Activated CD8-positive, alpha-beta T cell treated with anti-CD3 and anti-CD28 coated beads for 36 hours (primary cell): ENCODE data around the gene LUZP2. TPM values are rescaled to one million over a fixed set of nuclear protein-coding genes. Genes with fewer than 3 reads are reported as not detected.
"Not testable (repeated sequence)": the region's sequence is repeated elsewhere in the genome, so short reads cannot be mapped to it uniquely, and the experiment has no call there.

Experiments
- ATAC-seq: fragments of 200-7000 bp; cut with Tn5 transposase; one replicate; pipeline ENCODE4 v1.10.0; 2021; ENCODE audit warnings: mild to moderate bottlenecking, moderate library complexity
- CTCF ChIA-PET: fragments of 350-600 bp; sonication (Branson Sonifier 250); formaldehyde crosslinking; loops from one replicate; lab custom pipeline; 2021; ENCODE audit warnings: antibody characterized with exemption; lab: Charles Lee
- POLR2A ChIA-PET: fragments of 350-600 bp; sonication (Branson Sonifier 250); formaldehyde crosslinking; loops from one replicate; lab custom pipeline; 2021; ENCODE audit warnings: antibody characterized with exemption; lab: Charles Lee
- DNase-seq: peaks from one replicate; pipeline ENCODE4 v3.0.0-alpha.2; 2020
- H3K27ac Mint-ChIP-seq: one replicate; pipeline ENCODE4 v1.8.0; 2021; ENCODE audit warnings: mild to moderate bottlenecking, mixed read lengths
- H3K27me3 Mint-ChIP-seq: one replicate; pipeline ENCODE4 v1.8.0; 2021; ENCODE audit warnings: mixed read lengths
- H3K36me3 Mint-ChIP-seq: one replicate; pipeline ENCODE4 v1.8.0; 2021; ENCODE audit warnings: low read depth, mixed read lengths
- H3K4me1 Mint-ChIP-seq: one replicate; pipeline ENCODE4 v1.8.0; 2021; ENCODE audit warnings: low read depth, mixed read lengths
- H3K4me3 Mint-ChIP-seq: one replicate; pipeline ENCODE4 v1.8.0; 2021; ENCODE audit warnings: mild to moderate bottlenecking, moderate library complexity, mixed read lengths
- H3K9me3 Mint-ChIP-seq: one replicate; pipeline ENCODE4 v1.8.0; 2021; ENCODE audit warnings: mixed read lengths
- intact Hi-C: fragments of 100-400 bp; cut with micrococcal nuclease; formaldehyde crosslinking; loops from one replicate; pipeline ENCODE4 v1.10.0; 2022
- total RNA-seq, 2 experiments: library from RNA; stranded (reverse); gene quantifications; one replicate each; pipeline ENCODE4 v1.2.3, GENCODE V29; 2021
- TF ChIP-seq, protein P1 (sequence below): fragments of 200-600 bp; IDR thresholded peaks from one replicate; pipeline ENCODE4 v1.8.0; 2022; ENCODE audit warnings: antibody characterized with exemption, mild to moderate bottlenecking

Gene LUZP2
- total RNA-seq, 2 experiments from 2014 or later, result not detected

DNA sequence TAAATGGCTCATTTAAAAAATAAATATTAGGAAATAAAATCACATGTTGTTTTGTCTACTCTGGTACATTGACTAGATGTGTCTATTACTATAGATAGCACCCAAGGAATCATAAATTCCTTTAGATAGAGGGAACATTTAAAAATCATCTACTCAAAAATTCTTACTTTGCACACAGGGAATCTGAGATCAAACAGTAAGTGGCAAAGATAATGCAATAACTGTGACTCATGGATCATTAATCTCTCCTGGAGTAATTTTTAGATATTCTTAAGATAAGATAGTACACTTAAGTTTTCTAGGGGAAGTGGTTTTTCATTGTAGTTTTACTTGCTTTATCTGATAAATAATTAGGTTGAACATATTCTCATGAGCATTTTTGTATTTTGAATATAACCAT lies 468.9 kb downstream of the LUZP2 start:
- no peaks in the 10 kb centered on the region for H3K36me3 Mint-ChIP-seq
- H3K27me3 Mint-ChIP-seq, result no peaks in the 10 kb centered on the region
- H3K27ac Mint-ChIP-seq, result no peak overlapping the region
- no peak overlapping the region for H3K4me3 Mint-ChIP-seq
- intact Hi-C loops, result no loop called here
- CTCF ChIA-PET, result no interaction called here
- POLR2A ChIA-PET, result no interaction called here
- no peak for ATAC-seq
- TF ChIP-seq, protein P1, sequence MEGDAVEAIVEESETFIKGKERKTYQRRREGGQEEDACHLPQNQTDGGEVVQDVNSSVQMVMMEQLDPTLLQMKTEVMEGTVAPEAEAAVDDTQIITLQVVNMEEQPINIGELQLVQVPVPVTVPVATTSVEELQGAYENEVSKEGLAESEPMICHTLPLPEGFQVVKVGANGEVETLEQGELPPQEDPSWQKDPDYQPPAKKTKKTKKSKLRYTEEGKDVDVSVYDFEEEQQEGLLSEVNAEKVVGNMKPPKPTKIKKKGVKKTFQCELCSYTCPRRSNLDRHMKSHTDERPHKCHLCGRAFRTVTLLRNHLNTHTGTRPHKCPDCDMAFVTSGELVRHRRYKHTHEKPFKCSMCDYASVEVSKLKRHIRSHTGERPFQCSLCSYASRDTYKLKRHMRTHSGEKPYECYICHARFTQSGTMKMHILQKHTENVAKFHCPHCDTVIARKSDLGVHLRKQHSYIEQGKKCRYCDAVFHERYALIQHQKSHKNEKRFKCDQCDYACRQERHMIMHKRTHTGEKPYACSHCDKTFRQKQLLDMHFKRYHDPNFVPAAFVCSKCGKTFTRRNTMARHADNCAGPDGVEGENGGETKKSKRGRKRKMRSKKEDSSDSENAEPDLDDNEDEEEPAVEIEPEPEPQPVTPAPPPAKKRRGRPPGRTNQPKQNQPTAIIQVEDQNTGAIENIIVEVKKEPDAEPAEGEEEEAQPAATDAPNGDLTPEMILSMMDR, result no peak
- no peak for DNase-seq
- H3K4me1 Mint-ChIP-seq, result no peaks in the 10 kb centered on the region
- peaks cover 10% of the 10 kb centered on the region for H3K9me3 Mint-ChIP-seq

DNA sequence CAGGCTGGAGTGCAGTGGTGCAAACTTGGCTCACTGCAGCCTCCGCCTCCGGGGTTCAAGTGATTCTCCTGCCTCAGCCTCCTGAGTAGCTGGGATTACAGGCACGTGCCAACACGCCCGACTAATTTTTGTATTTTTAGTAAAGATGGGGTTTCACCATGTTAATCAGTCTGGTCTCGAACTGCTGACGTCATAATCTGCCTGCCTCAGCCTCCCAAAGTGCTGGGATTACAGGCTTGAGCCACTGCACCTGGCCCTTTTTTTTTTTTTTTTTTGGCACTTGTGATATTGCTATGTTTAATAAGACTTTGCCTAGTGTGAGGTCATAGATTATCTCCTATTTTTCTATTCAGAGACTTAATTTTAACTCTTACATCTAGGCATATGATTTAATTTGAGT lies 497.1 kb downstream of the LUZP2 start:
- ATAC-seq, H3K27me3 Mint-ChIP-seq, H3K4me1 Mint-ChIP-seq, H3K27ac Mint-ChIP-seq, H3K36me3 Mint-ChIP-seq, intact Hi-C loops, H3K4me3 Mint-ChIP-seq, POLR2A ChIA-PET, DNase-seq, CTCF ChIA-PET, H3K9me3 Mint-ChIP-seq: not testable (repeated sequence)

DNA sequence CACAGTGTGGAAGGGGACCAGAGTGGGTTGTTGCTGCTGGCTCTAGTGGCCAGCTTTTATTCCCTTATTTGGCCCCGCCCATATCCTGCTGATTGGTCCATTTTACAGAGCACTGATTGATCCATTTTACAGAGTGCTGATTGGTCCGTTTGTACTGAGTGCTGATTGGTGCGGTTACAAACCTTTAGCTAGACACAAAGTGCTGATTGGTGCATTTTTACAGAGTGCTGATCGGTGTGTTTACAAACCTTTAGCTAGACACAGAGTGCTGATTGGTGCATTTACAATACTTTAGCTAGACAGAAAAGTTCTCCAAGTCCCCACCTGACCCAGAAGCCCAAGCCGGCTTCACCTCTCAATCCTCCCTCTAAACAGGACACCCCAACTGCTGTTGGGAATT lies 503.1 kb downstream of the LUZP2 start:
- POLR2A ChIA-PET, CTCF ChIA-PET, H3K27me3 Mint-ChIP-seq, H3K4me3 Mint-ChIP-seq, H3K36me3 Mint-ChIP-seq, H3K9me3 Mint-ChIP-seq, H3K4me1 Mint-ChIP-seq, DNase-seq, ATAC-seq, intact Hi-C loops, H3K27ac Mint-ChIP-seq: not testable (repeated sequence)

DNA sequence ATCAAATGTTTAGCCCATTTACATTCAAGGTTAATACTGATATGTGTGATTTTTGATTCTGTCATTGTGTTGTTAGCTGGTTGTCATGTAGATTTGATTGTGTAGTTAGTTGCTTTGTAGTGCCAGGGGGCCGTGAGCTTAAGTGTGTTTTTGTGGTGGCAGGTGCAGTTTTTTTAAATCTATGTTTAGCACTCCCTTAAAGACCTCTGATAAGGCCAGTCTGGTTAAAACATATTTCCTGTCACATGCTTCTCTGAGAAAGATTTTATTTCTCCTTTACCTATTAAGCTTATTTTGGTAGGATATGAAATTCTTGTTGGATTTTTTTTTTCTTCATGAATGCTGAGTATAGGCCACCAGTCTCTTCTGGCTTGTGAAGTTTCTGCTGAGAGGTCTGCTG lies 540.6 kb downstream of the LUZP2 start:
- TF ChIP-seq, protein P1, result no peak
- POLR2A ChIA-PET, result no interaction called here
- ATAC-seq (no peak), DNase-seq (no peak)
- CTCF ChIA-PET, result no interaction called here
- no peaks in the 10 kb centered on the region for H3K4me1 Mint-ChIP-seq
- no peak overlapping the region for H3K27ac Mint-ChIP-seq
- intact Hi-C loops, result no loop called here
- H3K27me3 Mint-ChIP-seq, result no peaks in the 10 kb centered on the region
- H3K4me3 Mint-ChIP-seq, result no peak overlapping the region
- H3K9me3 Mint-ChIP-seq, result peaks cover 11% of the 10 kb centered on the region
- H3K36me3 Mint-ChIP-seq, result no peaks in the 10 kb centered on the region

DNA sequence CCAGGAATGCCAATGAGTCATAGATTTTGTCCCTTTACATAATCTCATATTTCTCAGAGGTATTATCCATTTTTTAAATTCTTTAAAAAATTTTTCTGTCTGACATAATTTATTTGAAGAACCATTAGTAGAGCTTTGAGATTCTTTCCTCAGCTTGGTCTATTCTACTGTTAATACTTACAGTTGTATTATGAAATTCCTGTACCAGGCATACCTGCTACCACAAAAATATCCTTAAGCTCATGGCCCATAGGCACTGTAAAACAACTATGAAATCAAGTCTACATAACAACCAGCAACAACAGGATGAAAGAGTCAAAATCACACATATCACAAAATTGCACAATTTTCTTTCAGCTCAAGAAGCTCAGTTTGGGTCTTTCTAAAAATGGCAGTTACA lies 541.3 kb downstream of the LUZP2 start:
- no peaks in the 10 kb centered on the region for H3K36me3 Mint-ChIP-seq
- CTCF ChIA-PET, result no interaction called here
- H3K4me3 Mint-ChIP-seq, result no peak overlapping the region
- no peak for DNase-seq
- POLR2A ChIA-PET, result no interaction called here
- no peaks in the 10 kb centered on the region for H3K4me1 Mint-ChIP-seq
- peaks cover 11% of the 10 kb centered on the region for H3K9me3 Mint-ChIP-seq
- no peaks in the 10 kb centered on the region for H3K27me3 Mint-ChIP-seq
- TF ChIP-seq, protein P1, result no peak
- intact Hi-C loops, result no loop called here
- H3K27ac Mint-ChIP-seq, result no peak overlapping the region
- ATAC-seq, result no peak

DNA sequence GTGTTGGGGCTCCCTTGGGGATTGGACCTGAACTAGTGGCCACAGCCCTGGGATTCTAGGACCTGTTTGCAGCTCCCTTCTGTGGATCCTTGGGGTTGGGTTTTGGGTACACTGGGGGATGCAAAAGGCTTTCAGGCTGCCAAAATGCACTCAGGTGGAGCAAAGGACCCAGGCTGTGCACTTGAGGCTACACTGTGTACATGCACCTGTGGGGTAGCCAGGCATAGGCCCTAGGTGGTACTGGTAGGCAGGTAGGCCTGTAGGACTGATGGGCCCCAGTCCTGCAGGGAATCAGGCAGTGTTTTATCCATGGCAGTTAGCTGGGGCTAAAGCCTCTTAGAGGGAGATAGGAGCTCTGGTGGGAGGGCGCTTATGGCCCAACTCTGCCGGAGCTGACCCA lies 542.3 kb downstream of the LUZP2 start:
- Mint-ChIP-seq H3K9me3 (peaks cover 13% of the 10 kb centered on the region), H3K27ac (no peak overlapping the region)
- intact Hi-C loops, result no loop called here

More for the DNA sequence above, 542.3 kb downstream of the LUZP2 start:
- Mint-ChIP-seq H3K4me3 (no peak overlapping the region), H3K27me3 (no peaks in the 10 kb centered on the region), H3K36me3 (no peaks in the 10 kb centered on the region), H3K4me1 (no peaks in the 10 kb centered on the region)
- ChIA-PET POLR2A (no interaction called here), CTCF (no interaction called here)
- no peak for ATAC-seq
- no peak for DNase-seq
- TF ChIP-seq, protein P1, result no peak
